T-helper 1 cell treated with Interleukin-12 subunit alpha and Interleukin-12 subunit beta and Interleukin-4 antibody, amounts not matched to agents 30 μg/mL and 1 μg/mL, for 36 hours (primary cell): Measurements from ENCODE around the gene IL6ST.
"Not testable (repeated sequence)": the region's sequence is repeated elsewhere in the genome, so short reads cannot be mapped to it uniquely, and the experiment has no call there.

Source experiments
- H3K27ac Mint-ChIP-seq: one replicate; pipeline ENCODE4 v1.8.0; 2021; ENCODE audit warnings: mild to moderate bottlenecking, mixed read lengths
- H3K27me3 Mint-ChIP-seq: one replicate; pipeline ENCODE4 v1.8.0; 2021; ENCODE audit warnings: low read depth, mixed read lengths
- H3K36me3 Mint-ChIP-seq: one replicate; pipeline ENCODE4 v1.8.0; 2021; ENCODE audit warnings: low read depth, mixed read lengths
- H3K4me1 Mint-ChIP-seq: one replicate; pipeline ENCODE4 v1.8.0; 2021; ENCODE audit warnings: low read depth, mixed read lengths
- H3K4me3 Mint-ChIP-seq: one replicate; pipeline ENCODE4 v1.8.0; 2021; ENCODE audit warnings: mild to moderate bottlenecking, moderate library complexity, mixed read lengths
- H3K9me3 Mint-ChIP-seq: one replicate; pipeline ENCODE4 v1.8.0; 2021; ENCODE audit warnings: mixed read lengths

Gene IL6ST

GRCh38 chr5:55993731-55994494 lies 850 bp downstream of the IL6ST start:
- Mint-ChIP-seq H3K27ac (peak overlapping the region; percentile 96), H3K4me1 (peaks cover 54% of the 10 kb centered on the region), H3K4me3 (peak overlapping the region; percentile 98), H3K27me3 (no peaks in the 10 kb centered on the region), H3K36me3 (peaks cover 28% of the 10 kb centered on the region), H3K9me3 (peaks cover 3% of the 10 kb centered on the region)

GRCh38 chr5:55993013-55993412 lies 1.8 kb downstream of the IL6ST start:
- H3K4me1 Mint-ChIP-seq: peaks cover 54% of the 10 kb centered on the region
- H3K4me3 Mint-ChIP-seq: peak overlapping the region; percentile 98
- peaks cover 28% of the 10 kb centered on the region for H3K36me3 Mint-ChIP-seq
- peak overlapping the region; percentile 96 for H3K27ac Mint-ChIP-seq
- H3K9me3 Mint-ChIP-seq: peaks cover 3% of the 10 kb centered on the region
- no peaks in the 10 kb centered on the region for H3K27me3 Mint-ChIP-seq

DNA sequence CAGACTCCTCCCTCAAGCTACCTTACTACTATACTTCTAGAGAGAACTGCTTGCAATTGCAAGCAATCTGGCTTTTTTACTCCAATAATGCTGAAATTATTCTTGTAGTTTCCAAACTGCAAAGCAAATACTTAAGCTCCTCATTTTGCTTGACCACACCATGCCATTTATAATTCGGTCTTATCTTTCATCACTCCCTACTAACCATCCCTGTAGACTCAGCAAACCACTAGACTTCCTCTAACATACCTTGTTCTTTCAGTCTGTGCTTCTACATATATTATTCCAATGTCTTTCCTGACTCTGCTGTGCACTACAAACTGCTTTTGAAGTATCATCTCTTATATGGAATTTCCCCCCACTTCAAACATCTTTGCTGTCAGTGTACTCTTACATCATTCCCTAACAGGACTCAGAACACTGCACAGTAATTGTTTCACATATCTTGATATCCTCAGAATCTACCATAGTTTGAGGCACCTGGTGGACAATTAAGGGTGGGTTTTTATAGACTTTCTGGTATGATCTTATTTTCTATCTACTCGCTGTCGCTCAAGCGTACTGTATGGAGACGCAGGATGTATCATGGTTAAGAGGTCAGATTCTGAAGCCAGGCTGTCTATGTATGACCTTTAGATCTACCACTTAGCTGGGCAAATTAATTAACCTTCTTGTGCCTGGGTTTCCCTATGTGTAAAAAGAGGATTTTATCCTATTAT lies 2.8 kb downstream of the IL6ST start:
- Mint-ChIP-seq H3K36me3 (peaks cover 31% of the 10 kb centered on the region), H3K4me1 (peaks cover 52% of the 10 kb centered on the region), H3K9me3 (peaks cover 3% of the 10 kb centered on the region), H3K27ac (peak overlapping the region; percentile 18), H3K4me3 (peak overlapping the region; percentile 98), H3K27me3 (no peaks in the 10 kb centered on the region)

GRCh38 chr5:55990895-55991294 lies 3.9 kb downstream of the IL6ST start:
- Mint-ChIP-seq H3K36me3 (peaks cover 40% of the 10 kb centered on the region), H3K4me1 (peaks cover 55% of the 10 kb centered on the region), H3K4me3 (peak overlapping the region; percentile 98)
- not testable (repeated sequence) for H3K27ac Mint-ChIP-seq, H3K27me3 Mint-ChIP-seq, H3K9me3 Mint-ChIP-seq

GRCh38 chr5:55989860-55990259 lies 4.9 kb downstream of the IL6ST start:
- peak overlapping the region; percentile 36 for H3K4me3 Mint-ChIP-seq

GRCh38 chr5:55988979-55989638 lies 5.7 kb downstream of the IL6ST start:
- no peak overlapping the region for H3K27ac Mint-ChIP-seq
- peaks cover 39% of the 10 kb centered on the region for H3K36me3 Mint-ChIP-seq
- peaks cover 3% of the 10 kb centered on the region for H3K9me3 Mint-ChIP-seq
- peak overlapping the region; percentile 36 for H3K4me3 Mint-ChIP-seq
- H3K27me3 Mint-ChIP-seq: no peaks in the 10 kb centered on the region
- peaks cover 66% of the 10 kb centered on the region for H3K4me1 Mint-ChIP-seq

More at GRCh38 chr5:55989860-55990259, 4.9 kb downstream of the IL6ST start:
- Mint-ChIP-seq H3K27me3 (no peaks in the 10 kb centered on the region), H3K9me3 (peaks cover 3% of the 10 kb centered on the region), H3K36me3 (peaks cover 40% of the 10 kb centered on the region), H3K4me1 (peaks cover 58% of the 10 kb centered on the region), H3K27ac (no peak overlapping the region)

- not testable (repeated sequence) for H3K27ac Mint-ChIP-seq
These were observed 6.3 kb downstream of the IL6ST start for GRCh38 chr5:55988428-55988827.

GRCh38 chr5:55986931-55987330 lies 7.8 kb downstream of the IL6ST start:
- Mint-ChIP-seq H3K36me3 (peaks cover 30% of the 10 kb centered on the region), H3K9me3 (peaks cover 3% of the 10 kb centered on the region), H3K27ac (no peak overlapping the region), H3K27me3 (no peaks in the 10 kb centered on the region), H3K4me3 (no peak overlapping the region), H3K4me1 (peaks cover 70% of the 10 kb centered on the region)

More at GRCh38 chr5:55988428-55988827, 6.3 kb downstream of the IL6ST start:
- peak overlapping the region; percentile 23 for H3K4me3 Mint-ChIP-seq
- not testable (repeated sequence) for H3K9me3 Mint-ChIP-seq, H3K27me3 Mint-ChIP-seq
- H3K36me3 Mint-ChIP-seq: peaks cover 33% of the 10 kb centered on the region
- H3K4me1 Mint-ChIP-seq: peaks cover 69% of the 10 kb centered on the region

DNA sequence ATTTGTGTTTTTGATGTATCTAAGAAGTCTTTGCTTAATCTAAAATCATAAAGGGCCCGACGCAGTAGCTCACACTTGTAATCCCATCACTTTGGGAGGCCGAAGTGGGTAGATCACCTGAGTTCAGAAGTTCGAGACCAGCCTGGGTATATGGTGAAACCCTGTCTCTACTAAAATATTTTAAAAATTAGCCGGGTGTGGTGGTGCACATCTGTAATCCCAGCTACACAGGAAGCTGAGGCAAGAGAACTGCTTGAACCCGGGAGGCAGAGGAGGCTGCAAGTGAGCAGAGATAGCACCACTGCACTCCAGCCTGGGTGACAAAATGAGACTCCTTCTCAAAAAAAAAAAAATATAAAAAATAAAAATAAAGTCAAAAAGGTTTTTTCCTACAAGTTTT lies 9.6 kb downstream of the IL6ST start:
- Mint-ChIP-seq H3K9me3 (no peaks in the 10 kb centered on the region), H3K36me3 (peaks cover 22% of the 10 kb centered on the region), H3K4me1 (peaks cover 61% of the 10 kb centered on the region), H3K27me3 (no peaks in the 10 kb centered on the region), H3K4me3 (peak overlapping the region; percentile 7), H3K27ac (peak overlapping the region; percentile 26)

DNA sequence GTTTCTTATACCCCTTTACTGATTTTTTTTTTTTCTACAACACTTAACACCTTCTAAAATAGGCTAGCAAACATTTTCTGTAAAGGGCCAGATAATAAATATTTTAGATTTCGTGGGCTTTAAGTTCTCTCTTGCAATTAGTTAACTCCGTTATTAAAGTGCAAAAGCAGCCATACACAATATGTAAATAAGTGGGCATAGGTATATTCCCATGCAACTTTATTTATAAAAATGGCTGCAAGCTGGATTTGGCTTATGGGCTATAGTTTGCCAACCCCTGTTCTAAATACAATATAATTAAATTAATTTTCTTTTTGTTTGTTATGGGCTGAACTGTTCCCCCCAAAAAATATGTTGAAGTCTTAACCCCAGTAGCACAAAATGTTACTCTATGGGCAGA lies 10.8 kb downstream of the IL6ST start:
- peaks cover 57% of the 10 kb centered on the region for H3K4me1 Mint-ChIP-seq
- peak overlapping the region; percentile 62 for H3K27ac Mint-ChIP-seq
- peaks cover 22% of the 10 kb centered on the region for H3K36me3 Mint-ChIP-seq
- H3K27me3 Mint-ChIP-seq: no peaks in the 10 kb centered on the region
- no peaks in the 10 kb centered on the region for H3K9me3 Mint-ChIP-seq
- peak overlapping the region; percentile 25 for H3K4me3 Mint-ChIP-seq

GRCh38 chr5:55982957-55983381 lies 11.8 kb downstream of the IL6ST start:
- no peaks in the 10 kb centered on the region for H3K9me3 Mint-ChIP-seq
- no peaks in the 10 kb centered on the region for H3K27me3 Mint-ChIP-seq
- peak overlapping the region; percentile 33 for H3K27ac Mint-ChIP-seq
- peaks cover 25% of the 10 kb centered on the region for H3K36me3 Mint-ChIP-seq
- H3K4me1 Mint-ChIP-seq: peaks cover 63% of the 10 kb centered on the region
- H3K4me3 Mint-ChIP-seq: peak overlapping the region; percentile 52

DNA sequence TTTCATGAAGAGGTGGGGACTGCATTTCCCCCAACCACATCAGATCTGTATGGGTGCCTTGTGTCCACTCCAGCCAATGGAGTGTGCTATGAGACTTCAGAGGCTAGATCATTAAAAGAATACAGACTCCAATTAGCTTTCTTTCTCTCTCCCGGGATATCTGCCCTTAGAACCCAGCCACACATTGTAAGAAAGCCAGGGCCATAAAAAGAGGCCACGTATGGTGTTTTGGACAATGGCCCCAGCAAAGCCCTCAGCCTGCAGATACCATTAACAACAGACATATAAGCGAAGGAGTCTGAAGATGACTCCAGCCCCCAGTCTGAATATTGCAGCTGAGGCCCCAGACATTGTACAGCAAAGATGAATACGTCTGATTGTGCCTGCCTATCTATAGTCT lies 21.5 kb downstream of the IL6ST start:
- Mint-ChIP-seq H3K27me3 (no peaks in the 10 kb centered on the region), H3K36me3 (peaks cover 33% of the 10 kb centered on the region), H3K4me1 (peaks cover 40% of the 10 kb centered on the region), H3K9me3 (no peaks in the 10 kb centered on the region), H3K4me3 (no peak overlapping the region), H3K27ac (no peak overlapping the region)

DNA sequence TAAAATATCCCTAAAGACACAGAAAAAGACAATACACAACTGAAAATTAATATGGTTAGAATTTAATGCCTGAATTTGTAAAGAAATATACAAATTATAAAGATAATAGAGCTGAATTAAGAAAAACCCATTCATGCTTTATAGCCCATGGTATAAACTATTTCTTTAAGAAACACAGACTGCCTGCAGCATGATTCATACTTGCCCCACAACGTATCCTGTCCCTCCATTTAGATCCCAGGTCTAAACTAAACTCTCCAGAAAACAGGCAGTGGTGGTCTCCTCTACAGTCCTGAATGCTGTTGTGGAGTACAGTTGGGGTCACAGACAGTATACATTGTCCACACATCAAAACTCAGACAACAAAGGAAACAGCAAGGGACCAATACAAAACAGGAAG lies 24.8 kb downstream of the IL6ST start:
- Mint-ChIP-seq H3K4me3 (no peak overlapping the region), H3K36me3 (peaks cover 29% of the 10 kb centered on the region), H3K9me3 (no peaks in the 10 kb centered on the region), H3K27ac (peak overlapping the region; percentile 75), H3K27me3 (no peaks in the 10 kb centered on the region), H3K4me1 (peaks cover 30% of the 10 kb centered on the region)

GRCh38 chr5:55966284-55966683 lies 28.5 kb downstream of the IL6ST start:
- Mint-ChIP-seq H3K4me3 (no peak overlapping the region), H3K27me3 (no peaks in the 10 kb centered on the region), H3K27ac (peak overlapping the region; percentile 45), H3K36me3 (peaks cover 34% of the 10 kb centered on the region), H3K4me1 (peaks cover 33% of the 10 kb centered on the region), H3K9me3 (no peaks in the 10 kb centered on the region)
